ENCODE results near the gene KRT14. TPM values are rescaled to one million over a fixed set of nuclear protein-coding genes. Genes with fewer than 3 reads are reported as not detected.
"Not testable (repeated sequence)": the region's sequence is repeated elsewhere in the genome, so short reads cannot be mapped to it uniquely, and the experiment has no call there.

Gene KRT14
- total RNA-seq, 1 donor from 2014 or later, result 0.19 TPM

DNA sequence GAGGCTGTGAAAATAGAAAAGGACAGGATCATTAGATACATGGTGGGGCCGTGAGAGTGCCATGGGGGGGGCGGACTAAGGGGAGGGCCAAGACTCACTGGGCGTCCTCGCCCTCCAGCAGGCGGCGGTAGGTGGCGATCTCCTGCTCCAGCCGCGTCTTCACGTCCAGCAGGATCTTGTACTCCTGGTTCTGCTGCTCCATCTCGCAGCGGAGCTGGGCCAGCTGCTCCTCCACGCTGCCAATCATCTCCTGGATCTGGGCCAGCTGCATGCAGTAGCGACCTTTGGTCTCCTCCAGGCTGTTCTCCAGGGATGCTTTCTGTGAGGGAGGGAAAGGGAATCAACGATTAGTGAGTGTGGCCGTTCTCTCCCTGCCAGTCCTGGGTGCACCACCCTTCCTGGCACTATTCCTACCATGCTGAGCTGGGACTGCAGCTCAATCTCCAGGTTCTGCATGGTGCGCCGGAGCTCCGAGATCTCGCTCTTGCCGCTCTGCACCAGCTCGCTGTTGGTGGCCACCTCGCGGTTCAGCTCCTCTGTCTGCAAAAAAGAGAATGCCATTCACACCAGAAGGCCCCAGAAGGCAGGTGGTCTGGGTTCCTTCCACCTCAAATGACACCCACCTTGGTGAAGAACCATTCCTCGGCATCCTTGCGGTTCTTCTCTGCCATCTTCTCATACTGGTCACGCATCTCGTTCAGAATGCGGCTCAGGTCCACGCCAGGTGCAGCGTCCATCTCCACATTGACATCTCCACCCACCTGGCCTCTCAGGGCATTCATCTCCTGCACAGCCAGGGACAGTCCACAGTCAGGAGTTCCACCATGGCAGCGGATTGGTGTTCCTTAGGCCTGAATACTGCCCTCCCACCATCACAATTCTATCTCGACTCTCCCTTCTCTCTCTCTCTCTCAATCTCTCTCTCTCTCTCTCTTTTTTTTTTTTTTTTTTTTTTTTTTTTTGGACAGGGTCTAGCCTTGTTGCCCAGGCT lies 3.3 kb downstream of the KRT14 start:
- peaks cover 5% of the 10 kb centered on the region for H3K9me3 Mint-ChIP-seq
- DNase-seq (ENCODE audit: extremely low spot score, unreplicated experiment), result no peak
- no peaks in the 10 kb centered on the region for H3K36me3 Mint-ChIP-seq
- TF ChIP-seq CTCF (conservative IDR thresholded peaks at IDR 0.05), result no peak
- H3K27me3 Mint-ChIP-seq, result no peaks in the 10 kb centered on the region
- H3K4me1 Mint-ChIP-seq (ENCODE audit: unreplicated experiment), result no peaks in the 10 kb centered on the region
- H3K27ac Mint-ChIP-seq, result no peak overlapping the region
- H3K4me3 Mint-ChIP-seq, result no peak overlapping the region

GRCh38 chr17:41582061-41582968 lies 4.4 kb downstream of the KRT14 start:
- H3K4me3 Mint-ChIP-seq; H3K36me3 Mint-ChIP-seq; H3K4me1 Mint-ChIP-seq (ENCODE audit: unreplicated experiment); H3K27ac Mint-ChIP-seq; H3K9me3 Mint-ChIP-seq; H3K27me3 Mint-ChIP-seq; DNase-seq (ENCODE audit: extremely low spot score, unreplicated experiment): not testable (repeated sequence)

DNA sequence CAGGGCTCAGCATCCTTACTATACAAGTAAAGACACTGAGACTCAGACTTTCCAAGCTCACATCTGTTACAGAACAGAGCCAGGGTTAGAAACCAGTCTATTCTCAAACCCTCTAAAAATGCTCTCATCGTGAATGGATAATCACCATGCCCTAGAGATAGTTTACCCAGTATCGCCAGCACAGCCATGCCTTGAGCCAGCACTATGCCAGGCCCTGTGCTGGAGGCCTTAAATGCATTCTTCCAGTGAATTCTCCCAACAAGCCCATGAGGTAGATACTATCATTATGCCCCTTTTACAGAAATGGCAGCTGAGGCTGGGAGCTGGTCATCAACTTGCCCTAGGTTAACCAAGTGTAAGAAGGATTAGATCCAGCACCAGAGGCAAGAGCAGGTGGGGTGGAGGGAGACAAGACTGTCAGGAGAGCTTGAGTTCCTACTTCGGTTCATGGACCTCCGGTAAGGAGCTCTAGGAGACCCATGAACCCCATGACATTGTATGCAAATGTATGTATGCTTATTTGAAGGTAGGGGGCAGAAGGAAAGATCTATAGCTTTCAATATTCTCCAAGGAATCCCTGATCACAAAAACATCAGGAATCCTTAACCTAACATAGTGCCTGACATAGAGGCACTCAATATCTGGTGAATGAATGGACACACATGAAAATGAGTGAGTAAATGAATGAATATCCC lies 5.2 kb downstream of the KRT14 start:
- Mint-ChIP-seq H3K4me1 (ENCODE audit: unreplicated experiment) (no peaks in the 10 kb centered on the region), H3K36me3 (no peaks in the 10 kb centered on the region), H3K27me3 (no peaks in the 10 kb centered on the region), H3K4me3 (peak overlapping the region; percentile 44), H3K27ac (peak overlapping the region; percentile 94), H3K9me3 (peaks cover 5% of the 10 kb centered on the region)
- DNase-seq (ENCODE audit: extremely low spot score, unreplicated experiment), result no peak
- TF ChIP-seq CTCF (conservative IDR thresholded peaks at IDR 0.05), result no peak

- Mint-ChIP-seq H3K27ac (peak overlapping the region; percentile 94), H3K4me1 (ENCODE audit: unreplicated experiment) (no peaks in the 10 kb centered on the region), H3K9me3 (peaks cover 5% of the 10 kb centered on the region), H3K36me3 (no peaks in the 10 kb centered on the region), H3K27me3 (no peaks in the 10 kb centered on the region), H3K4me3 (peak overlapping the region; percentile 44)
- DNase-seq (ENCODE audit: extremely low spot score, unreplicated experiment), result no peak
- no peak for TF ChIP-seq CTCF (conservative IDR thresholded peaks at IDR 0.05)
Observed at GRCh38 chr17:41580687-41581365, 5.9 kb downstream of the KRT14 start.

DNA sequence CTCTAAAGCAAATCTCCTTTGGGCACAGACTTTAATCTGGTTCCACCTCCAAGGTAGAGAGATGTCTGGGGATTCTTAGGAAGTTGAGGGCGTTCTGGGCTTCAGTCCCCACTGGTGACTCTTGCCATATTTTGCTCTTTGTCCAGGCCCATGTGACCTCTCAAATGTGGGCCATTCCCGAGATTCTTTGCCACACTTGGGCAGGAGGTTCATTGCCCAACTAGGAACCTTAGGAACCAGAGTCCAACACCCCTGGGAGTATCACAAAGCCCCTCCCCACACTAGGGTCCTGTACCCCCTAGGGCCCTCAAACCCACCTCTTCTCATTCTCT lies 6.5 kb downstream of the KRT14 start:
- H3K36me3 Mint-ChIP-seq, result no peaks in the 10 kb centered on the region
- H3K4me3 Mint-ChIP-seq, result peak overlapping the region; percentile 54
- peaks cover 5% of the 10 kb centered on the region for H3K9me3 Mint-ChIP-seq
- TF ChIP-seq CTCF (conservative IDR thresholded peaks at IDR 0.05), result no peak
- no peaks in the 10 kb centered on the region for H3K27me3 Mint-ChIP-seq
- DNase-seq (ENCODE audit: extremely low spot score, unreplicated experiment), result no peak
- H3K4me1 Mint-ChIP-seq (ENCODE audit: unreplicated experiment), result no peaks in the 10 kb centered on the region
- H3K27ac Mint-ChIP-seq, result peak overlapping the region; percentile 94

Data from type B pancreatic cell (in vitro differentiated cells).